ENCODE data around the gene FIBCD1.

Gene FIBCD1

GRCh38 chr9:130857864-130858738, 80.9 kb downstream of the FIBCD1 start:
- DNase-seq (ENCODE audit: low spot score) = no peak

GRCh38 chr9:130856474-130856873, 82.6 kb downstream of the FIBCD1 start:
- no peak for DNase-seq (ENCODE audit: low spot score)

DNA sequence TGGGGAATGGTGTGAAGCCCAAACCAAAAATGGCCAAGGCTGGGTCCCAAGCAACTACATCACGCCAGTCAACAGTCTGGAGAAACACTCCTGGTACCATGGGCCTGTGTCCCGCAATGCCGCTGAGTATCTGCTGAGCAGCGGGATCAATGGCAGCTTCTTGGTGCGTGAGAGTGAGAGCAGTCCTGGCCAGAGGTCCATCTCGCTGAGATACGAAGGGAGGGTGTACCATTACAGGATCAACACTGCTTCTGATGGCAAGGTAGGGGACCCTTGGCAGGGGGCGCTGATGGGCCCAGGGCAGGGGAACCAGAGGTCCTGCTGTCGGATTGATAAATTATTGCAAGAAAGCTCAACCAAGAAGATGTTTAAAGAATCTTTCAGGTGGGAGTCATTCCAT, 84.2 kb downstream of the FIBCD1 start:
- DNase-seq (ENCODE audit: low spot score) = no peak

- DNase-seq (ENCODE audit: low spot score) = no peak
Observed at GRCh38 chr9:130854092-130854491, 85.0 kb downstream of the FIBCD1 start.

- no peak for DNase-seq (ENCODE audit: low spot score)
Observed at GRCh38 chr9:130852801-130853200, 86.2 kb downstream of the FIBCD1 start.
